ENCODE results near the gene CLIC1.

DNA sequence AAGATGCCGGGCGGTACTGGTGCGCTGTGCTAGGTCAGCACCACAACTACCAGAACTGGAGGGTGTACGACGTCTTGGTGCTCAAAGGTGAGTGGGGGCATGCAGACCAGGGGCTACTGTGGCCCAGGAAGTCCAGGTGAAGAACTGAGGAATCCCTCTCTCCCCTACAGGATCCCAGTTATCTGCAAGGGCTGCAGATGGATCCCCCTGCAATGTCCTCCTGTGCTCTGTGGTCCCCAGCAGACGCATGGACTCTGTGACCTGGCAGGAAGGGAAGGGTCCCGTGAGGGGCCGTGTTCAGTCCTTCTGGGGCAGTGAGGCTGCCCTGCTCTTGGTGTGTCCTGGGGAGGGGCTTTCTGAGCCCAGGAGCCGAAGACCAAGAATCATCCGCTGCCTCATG is 28.6 kb downstream of the CLIC1 start:
- TF ChIP-seq, protein P1, sequence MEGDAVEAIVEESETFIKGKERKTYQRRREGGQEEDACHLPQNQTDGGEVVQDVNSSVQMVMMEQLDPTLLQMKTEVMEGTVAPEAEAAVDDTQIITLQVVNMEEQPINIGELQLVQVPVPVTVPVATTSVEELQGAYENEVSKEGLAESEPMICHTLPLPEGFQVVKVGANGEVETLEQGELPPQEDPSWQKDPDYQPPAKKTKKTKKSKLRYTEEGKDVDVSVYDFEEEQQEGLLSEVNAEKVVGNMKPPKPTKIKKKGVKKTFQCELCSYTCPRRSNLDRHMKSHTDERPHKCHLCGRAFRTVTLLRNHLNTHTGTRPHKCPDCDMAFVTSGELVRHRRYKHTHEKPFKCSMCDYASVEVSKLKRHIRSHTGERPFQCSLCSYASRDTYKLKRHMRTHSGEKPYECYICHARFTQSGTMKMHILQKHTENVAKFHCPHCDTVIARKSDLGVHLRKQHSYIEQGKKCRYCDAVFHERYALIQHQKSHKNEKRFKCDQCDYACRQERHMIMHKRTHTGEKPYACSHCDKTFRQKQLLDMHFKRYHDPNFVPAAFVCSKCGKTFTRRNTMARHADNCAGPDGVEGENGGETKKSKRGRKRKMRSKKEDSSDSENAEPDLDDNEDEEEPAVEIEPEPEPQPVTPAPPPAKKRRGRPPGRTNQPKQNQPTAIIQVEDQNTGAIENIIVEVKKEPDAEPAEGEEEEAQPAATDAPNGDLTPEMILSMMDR (IDR thresholded peaks at IDR 0.05), result no peak
- no peak for TF ChIP-seq POLR2AphosphoS5 (IDR thresholded peaks at IDR 0.05)
- TF ChIP-seq EP300 (IDR thresholded peaks at IDR 0.05; ENCODE audit: low read depth), result no peak
- TF ChIP-seq POLR2A (IDR thresholded peaks at IDR 0.05), result no peak

Measured in transverse colon (tissue), 4 donors.